RWPE2 (cell line): ENCODE results near the gene MORN1.
"Not testable (repeated sequence)": the region's sequence is repeated elsewhere in the genome, so short reads cannot be mapped to it uniquely, and the experiment has no call there.

ENCODE experiments used
- ATAC-seq: fragments of 200-7000 bp; cut with Tn5 transposase; 3 replicates; pipeline ENCODE4 v1.9.1; 2021; ENCODE audit warnings: low read depth
- DNase-seq: peaks from one replicate; pipeline ENCODE4 v3.0.0-alpha.2; 2020; ENCODE audit warnings: low spot score
- H3K27ac ChIP-seq: fragments of 450-650 bp; 2 replicates; pipeline ENCODE4 v1.5.1; 2017; ENCODE audit warnings: mild to moderate bottlenecking; ENCODE audit not compliant: poor library complexity, severe bottlenecking
- H3K27me3 ChIP-seq: fragments of 250-450 bp; sonication (Bioruptor Pico); 2 replicates; pipeline ENCODE4 v1.5.1; 2021; ENCODE audit warnings: mild to moderate bottlenecking, moderate library complexity; ENCODE audit not compliant: insufficient read depth, poor library complexity, severe bottlenecking
- H3K36me3 ChIP-seq: fragments of 250-450 bp; sonication (Bioruptor Pico); 2 replicates; pipeline ENCODE4 v1.5.1; 2020; ENCODE audit warnings: low read depth, mild to moderate bottlenecking, moderate library complexity
- H3K4me1 ChIP-seq: fragments of 250-450 bp; sonication (Bioruptor Pico); 2 replicates; pipeline ENCODE4 v1.5.1; 2021; ENCODE audit warnings: mild to moderate bottlenecking, moderate library complexity; ENCODE audit not compliant: insufficient read depth, poor library complexity, severe bottlenecking
- H3K4me3 ChIP-seq: fragments of 250-450 bp; sonication (Bioruptor Pico); 2 replicates; pipeline ENCODE4 v1.5.1; 2021; ENCODE audit warnings: mild to moderate bottlenecking, moderate library complexity; ENCODE audit not compliant: severe bottlenecking
- H3K9me3 ChIP-seq: fragments of 250-450 bp; sonication (Bioruptor Pico); 2 replicates; pipeline ENCODE4 v1.5.1; 2021; ENCODE audit warnings: mild to moderate bottlenecking, moderate library complexity; ENCODE audit not compliant: severe bottlenecking
- TF ChIP-seq, protein P1 (sequence below): fragments of 450-650 bp; IDR thresholded peaks from one replicate; pipeline ENCODE4 v1.5.1; 2017; ENCODE audit warnings: mild to moderate bottlenecking, moderate library complexity; ENCODE audit not compliant: poor library complexity, severe bottlenecking

Gene MORN1

DNA sequence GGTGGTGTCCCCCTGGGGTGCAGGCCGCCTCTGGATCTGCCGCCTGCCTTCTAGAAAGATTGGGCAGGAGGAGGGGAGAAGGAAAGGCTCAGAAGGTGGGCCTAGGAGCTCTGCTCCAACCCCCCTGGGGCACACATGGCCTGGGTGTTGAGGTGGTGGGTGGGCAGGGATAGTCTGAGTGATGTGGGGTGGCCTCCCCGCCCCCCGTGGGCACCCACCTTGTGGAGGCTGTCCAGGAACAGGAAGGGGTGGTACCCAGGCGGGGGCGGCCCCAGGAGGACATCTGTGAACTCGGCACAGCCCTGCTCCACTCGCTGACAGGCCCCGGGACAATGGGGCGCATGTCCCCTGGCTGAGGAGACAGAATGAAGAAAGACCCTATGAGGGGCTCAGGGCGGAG lies 54.9 kb downstream of the MORN1 start:
- Histone ChIP-seq H3K4me1 (peaks cover 7% of the 10 kb centered on the region), H3K36me3 (no peaks in the 10 kb centered on the region), H3K27me3 (no peaks in the 10 kb centered on the region), H3K4me3 (no peak overlapping the region), H3K9me3 (no peaks in the 10 kb centered on the region), H3K27ac (no peak overlapping the region)
- DNase-seq (no peak), ATAC-seq (no peak)
- TF ChIP-seq, protein P1, sequence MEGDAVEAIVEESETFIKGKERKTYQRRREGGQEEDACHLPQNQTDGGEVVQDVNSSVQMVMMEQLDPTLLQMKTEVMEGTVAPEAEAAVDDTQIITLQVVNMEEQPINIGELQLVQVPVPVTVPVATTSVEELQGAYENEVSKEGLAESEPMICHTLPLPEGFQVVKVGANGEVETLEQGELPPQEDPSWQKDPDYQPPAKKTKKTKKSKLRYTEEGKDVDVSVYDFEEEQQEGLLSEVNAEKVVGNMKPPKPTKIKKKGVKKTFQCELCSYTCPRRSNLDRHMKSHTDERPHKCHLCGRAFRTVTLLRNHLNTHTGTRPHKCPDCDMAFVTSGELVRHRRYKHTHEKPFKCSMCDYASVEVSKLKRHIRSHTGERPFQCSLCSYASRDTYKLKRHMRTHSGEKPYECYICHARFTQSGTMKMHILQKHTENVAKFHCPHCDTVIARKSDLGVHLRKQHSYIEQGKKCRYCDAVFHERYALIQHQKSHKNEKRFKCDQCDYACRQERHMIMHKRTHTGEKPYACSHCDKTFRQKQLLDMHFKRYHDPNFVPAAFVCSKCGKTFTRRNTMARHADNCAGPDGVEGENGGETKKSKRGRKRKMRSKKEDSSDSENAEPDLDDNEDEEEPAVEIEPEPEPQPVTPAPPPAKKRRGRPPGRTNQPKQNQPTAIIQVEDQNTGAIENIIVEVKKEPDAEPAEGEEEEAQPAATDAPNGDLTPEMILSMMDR: no peak

DNA sequence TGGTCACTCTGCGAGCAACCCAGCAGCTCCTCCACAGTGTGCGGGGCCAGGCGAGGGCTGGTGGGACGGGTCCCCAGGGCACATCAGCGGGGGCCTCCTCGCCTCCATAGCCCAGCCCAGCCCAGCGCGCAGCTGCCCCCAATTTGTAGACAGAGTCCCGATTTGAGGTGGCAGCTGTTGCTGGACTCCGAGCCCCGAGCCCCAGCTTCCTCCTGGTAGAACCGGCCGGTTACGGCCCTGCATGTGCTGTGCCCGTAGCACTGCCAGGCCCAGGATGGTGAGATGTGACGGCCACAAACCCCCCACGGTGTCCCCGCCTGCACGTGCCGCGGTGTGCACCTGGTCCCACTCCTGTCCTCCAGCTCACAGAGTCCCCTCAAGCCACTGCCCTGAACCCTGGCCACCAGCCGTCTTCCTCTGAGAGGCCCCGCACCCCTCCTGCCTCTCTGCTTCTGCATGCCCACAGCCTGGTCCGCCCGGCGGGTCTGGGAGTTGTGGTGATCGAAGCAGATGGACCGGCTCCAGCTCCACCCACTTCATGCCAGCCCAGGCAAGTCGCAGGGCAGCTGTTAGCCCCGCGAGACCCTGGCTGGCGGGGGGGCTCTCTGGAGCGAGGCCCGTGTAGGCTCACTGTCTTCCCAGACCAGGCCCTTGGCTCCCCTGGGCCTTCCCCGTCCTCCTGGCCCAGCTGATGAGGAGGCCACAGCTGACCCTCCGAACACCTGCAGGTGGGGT lies 55.5 kb downstream of the MORN1 start:
- Histone ChIP-seq H3K27ac (no peak overlapping the region), H3K9me3 (no peaks in the 10 kb centered on the region), H3K36me3 (no peaks in the 10 kb centered on the region), H3K27me3 (no peaks in the 10 kb centered on the region), H3K4me3 (no peak overlapping the region), H3K4me1 (peaks cover 7% of the 10 kb centered on the region)
- TF ChIP-seq, protein P1: no peak
- ATAC-seq (no peak; the same call in 2 of the 3 replicates), DNase-seq (no peak)

DNA sequence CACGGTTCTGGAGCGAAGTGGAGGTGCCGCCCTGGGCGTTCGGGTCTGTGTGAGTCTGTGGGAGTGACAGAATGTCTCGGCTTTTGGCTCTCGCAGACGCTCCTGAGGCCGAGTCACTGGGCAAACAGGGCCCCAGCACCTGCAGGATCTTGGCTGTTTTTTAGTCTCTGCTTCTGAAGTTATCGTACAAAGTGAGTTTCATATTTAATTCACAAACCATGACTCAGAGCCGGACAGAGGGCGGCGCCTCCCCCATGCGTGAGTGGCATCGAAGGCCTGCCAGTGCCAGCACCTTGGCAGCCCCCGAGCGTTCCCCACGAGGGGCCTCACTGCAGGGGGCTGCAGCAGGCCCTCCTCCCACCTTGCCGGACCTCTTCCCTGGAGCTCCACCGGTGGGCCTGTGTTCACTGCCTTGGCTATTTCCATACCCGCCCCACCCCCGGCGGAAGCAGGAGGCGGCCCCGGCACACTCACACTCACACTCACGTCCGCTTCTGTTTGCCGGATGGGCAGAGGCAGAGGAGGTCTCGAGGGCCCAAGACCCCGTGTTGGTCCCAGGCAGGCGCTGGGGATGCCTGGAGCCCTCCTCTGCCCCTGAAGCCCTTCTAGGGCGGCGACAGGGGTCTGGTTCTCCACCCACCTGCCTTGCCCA lies 56.3 kb downstream of the MORN1 start:
- Histone ChIP-seq H3K4me1 (peaks cover 7% of the 10 kb centered on the region), H3K36me3 (no peaks in the 10 kb centered on the region), H3K27ac (peak overlapping the region; percentile 33), H3K9me3 (no peaks in the 10 kb centered on the region), H3K27me3 (no peaks in the 10 kb centered on the region), H3K4me3 (no peak overlapping the region)
- DNase-seq (no peak), ATAC-seq (peak; percentile 63)
- TF ChIP-seq, protein P1: no peak

DNA sequence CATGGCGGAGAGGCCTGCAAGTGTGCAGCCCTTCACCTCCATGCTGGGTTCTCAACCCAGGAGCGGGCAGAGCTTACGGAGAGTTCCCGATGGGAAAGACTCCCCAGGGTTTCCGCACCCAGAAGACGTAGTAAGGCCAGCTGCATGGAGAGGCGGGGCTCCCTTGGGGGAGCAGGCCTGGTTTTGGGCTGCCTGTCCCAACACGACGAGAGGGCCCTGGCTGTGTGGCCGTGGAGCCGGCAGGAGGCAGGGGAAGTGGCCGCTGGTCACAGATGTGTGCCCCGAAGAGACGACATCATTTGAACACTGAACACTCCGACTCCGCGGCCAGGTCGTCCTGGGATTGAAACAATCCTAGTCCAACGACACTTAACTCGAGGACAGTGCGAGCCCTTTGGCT lies 57.0 kb downstream of the MORN1 start:
- no peak for DNase-seq
- Histone ChIP-seq H3K9me3 (no peaks in the 10 kb centered on the region), H3K27me3 (no peaks in the 10 kb centered on the region), H3K4me3 (no peak overlapping the region), H3K4me1 (peaks cover 7% of the 10 kb centered on the region), H3K36me3 (no peaks in the 10 kb centered on the region), H3K27ac (peak overlapping the region; percentile 33)
- no peak for ATAC-seq
- TF ChIP-seq, protein P1: no peak

DNA sequence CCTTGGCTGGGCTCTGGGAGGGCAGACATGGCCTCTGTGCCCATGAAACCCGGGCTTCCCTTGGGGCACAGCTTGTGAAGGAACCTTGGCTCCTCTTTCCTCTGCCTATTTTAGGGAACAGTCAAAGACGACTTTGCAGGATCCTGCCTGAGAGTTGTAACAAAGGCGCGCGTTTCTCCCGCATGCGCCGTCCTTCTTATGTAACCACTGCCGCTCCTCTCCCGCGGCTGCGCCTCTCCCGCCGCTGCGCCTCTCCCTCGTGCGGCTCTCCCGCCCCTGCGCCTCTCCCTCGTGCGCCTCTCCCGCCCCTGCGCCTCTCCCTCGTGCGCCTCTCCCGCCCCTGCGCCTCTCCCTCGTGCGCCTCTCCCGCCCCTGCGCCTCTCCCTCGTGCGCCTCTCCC lies 59.8 kb downstream of the MORN1 start:
- not testable (repeated sequence) for H3K4me1 ChIP-seq

More for the DNA sequence above, 59.8 kb downstream of the MORN1 start:
- DNase-seq, H3K36me3 ChIP-seq, H3K4me3 ChIP-seq, H3K9me3 ChIP-seq, H3K27ac ChIP-seq, H3K27me3 ChIP-seq, ATAC-seq: not testable (repeated sequence)
